ENCODE measurements around the gene PFKL.

The PFKL gene

DNA sequence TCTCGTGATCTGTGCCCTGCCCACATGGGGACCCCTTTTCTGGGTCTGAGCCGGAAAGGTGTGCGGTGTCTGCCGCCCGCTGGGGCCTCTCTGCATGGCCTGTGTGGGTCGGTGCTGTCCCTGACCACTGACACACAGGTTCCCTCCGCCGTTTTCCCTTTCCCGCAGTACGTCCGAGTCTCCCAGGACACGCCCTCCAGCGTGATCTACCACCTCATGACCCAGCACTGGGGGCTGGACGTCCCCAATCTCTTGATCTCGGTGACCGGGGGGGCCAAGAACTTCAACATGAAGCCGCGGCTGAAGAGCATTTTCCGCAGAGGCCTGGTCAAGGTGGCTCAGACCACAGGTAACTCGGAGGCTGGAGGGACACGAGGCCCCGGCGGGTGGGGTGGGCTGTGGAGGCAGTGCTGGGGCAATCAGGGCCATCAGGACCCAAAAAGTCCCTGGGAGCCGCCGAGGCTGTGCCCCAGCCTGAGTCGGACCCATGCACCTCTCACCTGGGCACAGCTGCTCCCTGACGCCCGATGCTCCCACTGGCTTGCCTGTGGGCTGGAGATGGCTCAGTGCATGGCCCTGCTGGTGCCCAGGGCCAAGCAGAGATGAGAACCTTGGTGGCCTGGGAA, 66.8 kb downstream of the PFKL start:
- FAIRE-seq = no peak

DNA sequence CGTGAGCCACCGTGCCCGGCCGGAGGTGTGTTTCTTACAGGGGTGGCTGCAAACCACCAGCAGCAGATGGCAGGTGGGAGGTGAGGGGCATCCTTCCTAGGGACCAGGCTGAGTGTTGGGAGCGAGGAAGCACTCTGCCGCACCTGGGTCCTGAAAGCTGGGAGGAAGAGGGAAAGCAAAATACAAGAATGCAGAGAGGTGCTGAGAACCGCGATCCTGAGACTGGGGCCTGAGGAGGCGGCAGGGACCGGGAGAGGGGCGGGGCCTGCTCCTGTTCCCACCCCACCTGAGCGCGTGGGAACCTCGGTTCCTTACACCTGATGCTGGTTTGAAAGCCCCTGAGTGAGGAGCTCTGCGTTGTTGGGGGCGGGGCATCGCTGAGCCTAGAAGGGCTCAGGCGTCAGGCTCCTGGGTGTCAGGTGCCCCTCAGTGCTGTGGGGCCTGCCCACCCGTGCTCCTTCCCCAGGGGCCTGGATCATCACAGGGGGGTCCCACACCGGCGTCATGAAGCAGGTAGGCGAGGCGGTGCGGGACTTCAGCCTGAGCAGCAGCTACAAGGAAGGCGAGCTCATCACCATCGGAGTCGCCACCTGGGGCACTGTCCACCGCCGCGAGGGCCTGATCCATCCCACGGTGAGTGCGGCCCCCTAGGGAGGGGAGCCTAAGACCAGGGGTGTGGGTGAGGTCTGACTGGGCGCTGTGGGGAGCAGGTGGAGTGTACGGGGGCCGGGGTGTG, 69.0 kb downstream of the PFKL start:
- no peak for FAIRE-seq

DNA sequence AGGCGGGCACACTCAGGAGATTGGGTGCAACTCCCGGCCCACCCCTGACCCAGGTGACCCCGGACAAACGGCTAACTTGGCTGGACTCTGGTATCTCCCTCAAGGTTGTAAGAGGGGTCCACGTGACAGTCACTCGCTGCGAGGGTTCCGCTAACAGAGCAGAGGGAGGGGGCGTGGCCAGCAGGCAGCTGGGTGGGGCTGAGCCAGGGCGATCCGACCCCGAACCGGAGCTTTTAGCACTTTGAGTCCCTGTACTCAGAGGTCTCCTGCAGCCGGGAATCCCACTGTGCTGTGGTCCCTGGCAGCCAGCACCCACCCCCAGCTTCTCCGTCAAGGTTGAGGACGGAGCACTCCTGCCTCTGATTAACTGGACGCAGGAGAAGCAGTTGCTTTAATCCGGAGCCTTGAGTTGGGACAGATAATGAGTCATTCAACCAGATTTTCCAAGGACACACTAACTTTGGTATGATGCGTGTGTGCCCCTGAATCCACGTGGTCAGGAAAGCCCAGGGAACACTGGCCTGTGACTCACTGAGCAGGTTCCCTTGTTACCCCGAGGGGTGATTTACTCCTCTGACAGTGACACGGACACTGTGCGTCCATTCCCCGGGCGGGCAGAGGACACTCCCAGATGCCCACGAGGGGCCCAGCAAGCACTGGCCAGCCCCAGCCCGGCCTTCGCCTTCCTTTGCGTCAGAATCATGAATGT, 70.3 kb downstream of the PFKL start:
- no peak for FAIRE-seq

DNA sequence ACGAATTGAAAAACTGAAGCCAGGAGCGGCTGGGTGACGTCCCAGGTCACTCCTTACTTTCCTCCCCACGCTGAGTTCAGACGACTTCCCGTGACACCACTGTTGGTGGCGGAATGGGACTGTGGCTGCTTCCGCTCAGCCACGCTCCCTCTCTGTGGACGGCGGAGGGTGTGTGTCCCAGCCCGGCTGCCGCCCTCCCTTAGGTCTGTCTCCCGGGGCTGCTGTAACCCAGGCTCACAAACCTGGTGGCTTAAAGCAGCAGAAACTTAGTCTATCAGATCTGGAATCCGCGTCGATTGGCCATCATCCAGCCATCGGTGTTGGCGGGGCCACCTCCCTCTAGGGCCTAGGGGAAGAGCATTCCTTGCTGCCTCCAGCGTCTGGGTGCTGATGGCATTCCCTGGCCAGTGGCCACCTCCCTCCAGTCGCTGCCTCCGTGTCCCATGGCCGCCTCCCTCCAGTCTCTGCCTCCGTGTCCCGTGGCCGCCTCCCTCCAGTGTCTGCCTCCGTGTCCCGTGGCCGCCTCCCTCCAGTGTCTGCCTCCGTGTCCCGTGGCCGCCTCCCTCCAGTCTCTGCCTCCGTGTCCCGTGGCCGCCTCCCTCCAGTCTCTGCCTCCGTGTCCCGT, 71.0 kb downstream of the PFKL start:
- no peak for FAIRE-seq

DNA sequence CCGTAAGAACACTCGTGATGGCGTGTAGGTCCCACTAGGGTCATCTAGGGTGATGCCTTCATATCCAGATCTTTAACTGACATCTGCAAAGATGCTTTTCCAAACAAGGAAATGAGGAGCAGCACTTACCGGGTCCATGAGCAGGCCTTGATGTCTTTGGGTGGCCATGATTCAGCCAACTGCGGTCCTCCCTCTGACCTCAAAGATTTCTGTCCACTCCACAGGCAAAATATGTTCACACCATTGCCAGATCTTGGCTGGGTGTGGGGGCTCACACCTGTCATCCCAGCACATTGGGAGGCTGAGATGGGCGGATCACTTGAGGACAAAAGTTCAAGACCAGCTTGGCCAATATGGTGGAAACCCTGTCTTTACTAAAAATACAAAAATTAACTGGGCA, 71.7 kb downstream of the PFKL start:
- FAIRE-seq = no peak

DNA sequence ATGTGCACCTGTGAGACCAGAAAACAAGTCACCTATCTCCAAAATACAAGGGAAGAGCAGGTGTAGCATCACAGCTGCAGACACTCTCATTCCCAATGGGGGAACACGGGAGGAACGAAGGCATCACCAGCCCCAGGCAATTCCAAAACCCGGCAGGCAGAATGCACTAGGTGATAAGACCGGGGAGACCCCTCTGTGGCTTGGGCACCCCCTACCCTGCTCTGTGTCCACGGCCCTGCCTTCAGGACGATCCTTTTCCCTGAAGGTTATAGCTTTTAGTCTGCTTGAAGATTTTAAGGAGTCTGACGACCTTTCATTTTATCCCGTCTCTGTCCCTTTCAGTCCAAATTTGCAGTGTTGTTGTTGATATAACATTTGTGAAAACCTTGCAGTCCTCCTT, 72.8 kb downstream of the PFKL start:
- FAIRE-seq = no peak

DNA sequence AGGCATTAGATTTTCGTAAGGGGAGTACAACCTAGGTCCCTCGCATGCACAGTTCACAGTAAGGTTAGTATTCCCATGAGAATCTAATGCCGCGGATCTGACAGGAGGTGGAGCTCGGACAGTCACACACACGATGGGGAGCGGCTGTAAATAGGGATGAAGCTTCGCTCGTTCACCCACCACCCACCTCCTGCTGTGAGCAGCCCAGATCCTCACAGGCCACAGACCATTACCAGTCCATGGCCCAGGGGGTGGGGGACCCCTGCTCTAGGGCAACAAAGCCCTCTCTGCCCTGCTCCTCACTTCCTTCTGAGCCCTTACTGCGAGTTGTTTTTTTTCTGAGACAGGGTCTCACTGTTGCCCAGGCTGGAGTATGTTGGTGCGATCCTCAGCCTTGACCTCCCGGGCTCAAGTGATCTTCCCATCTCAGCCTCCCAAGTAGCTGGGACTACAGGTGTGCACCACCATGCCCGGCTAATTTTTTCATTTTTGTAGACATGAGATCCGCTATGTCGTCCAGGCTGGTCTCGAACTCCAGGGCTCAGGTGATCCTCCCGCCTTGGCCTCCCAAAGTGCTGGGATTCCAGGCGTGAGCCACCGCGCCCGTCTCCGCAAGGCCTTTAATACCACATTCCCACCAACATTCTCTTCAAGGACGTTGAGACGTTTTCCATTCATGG, 74.9 kb downstream of the PFKL start:
- no peak for FAIRE-seq

DNA sequence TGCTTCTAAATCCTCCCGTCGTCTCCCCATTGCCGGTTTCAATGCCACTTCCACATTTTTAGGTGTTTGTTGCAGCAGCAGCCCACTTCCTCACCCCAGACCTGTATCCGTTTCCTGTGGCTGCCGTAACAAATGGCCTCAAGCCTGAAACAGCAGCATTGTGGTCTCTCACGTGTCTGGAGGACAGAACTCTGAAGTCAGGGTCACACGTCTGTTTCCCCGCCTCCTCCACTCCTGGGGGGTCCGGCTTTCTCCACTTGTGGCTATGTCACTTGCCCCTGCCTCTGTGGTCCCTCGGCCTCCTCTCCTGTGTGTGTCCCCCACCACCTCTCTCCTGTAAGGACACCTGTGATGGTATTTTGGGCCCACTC, 75.4 kb downstream of the PFKL start:
- no peak for FAIRE-seq

DNA sequence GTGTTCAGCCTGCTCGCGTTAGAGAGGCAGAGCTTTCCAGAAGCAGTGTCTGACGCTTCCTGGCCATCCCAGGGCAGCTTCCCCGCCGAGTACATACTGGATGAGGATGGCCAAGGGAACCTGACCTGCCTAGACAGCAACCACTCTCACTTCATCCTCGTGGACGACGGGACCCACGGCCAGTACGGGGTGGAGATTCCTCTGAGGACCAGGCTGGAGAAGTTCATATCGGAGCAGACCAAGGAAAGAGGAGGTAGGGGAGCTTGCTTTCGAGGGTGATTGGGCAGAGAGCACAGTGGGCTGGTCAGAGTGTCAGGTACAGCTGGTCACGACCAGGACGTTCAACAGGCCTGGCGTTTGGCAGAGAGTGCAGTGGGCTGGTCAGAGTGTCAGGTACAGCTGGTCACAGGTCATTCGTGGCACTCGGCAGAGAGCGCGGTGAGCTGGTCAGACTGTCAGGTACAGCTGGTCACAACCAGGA, 75.9 kb downstream of the PFKL start:
- no peak for FAIRE-seq

DNA sequence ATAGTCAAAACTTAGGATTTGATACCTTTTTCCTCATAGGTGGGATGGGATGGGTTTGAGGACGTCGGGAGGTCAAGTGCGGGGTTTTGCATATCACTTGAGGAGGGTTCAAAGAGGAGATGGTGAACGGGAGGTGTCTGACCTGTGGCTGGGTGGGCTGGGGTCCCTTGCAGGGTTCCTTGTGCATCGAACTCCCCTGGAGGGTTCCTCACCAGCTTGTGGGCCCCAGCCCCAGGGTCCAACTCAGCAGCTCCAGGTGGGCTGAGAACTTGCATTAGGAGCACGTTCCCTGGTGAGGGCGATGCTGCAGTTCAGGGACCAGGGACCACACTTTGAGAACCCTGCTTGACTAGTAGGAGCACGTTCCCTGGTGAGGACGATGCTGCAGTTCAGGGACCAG, 76.8 kb downstream of the PFKL start:
- no peak for FAIRE-seq
